ENCODE results near the gene MXRA8.

- TF ChIP-seq POLR2A (IDR thresholded peaks at IDR 0.05; ENCODE audit: extremely low read depth, insufficient read length): no peak
- TF ChIP-seq, protein P1, sequence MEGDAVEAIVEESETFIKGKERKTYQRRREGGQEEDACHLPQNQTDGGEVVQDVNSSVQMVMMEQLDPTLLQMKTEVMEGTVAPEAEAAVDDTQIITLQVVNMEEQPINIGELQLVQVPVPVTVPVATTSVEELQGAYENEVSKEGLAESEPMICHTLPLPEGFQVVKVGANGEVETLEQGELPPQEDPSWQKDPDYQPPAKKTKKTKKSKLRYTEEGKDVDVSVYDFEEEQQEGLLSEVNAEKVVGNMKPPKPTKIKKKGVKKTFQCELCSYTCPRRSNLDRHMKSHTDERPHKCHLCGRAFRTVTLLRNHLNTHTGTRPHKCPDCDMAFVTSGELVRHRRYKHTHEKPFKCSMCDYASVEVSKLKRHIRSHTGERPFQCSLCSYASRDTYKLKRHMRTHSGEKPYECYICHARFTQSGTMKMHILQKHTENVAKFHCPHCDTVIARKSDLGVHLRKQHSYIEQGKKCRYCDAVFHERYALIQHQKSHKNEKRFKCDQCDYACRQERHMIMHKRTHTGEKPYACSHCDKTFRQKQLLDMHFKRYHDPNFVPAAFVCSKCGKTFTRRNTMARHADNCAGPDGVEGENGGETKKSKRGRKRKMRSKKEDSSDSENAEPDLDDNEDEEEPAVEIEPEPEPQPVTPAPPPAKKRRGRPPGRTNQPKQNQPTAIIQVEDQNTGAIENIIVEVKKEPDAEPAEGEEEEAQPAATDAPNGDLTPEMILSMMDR (IDR thresholded peaks at IDR 0.05; ENCODE audit: low read depth, low read length): no peak
Observed at GRCh38 chr1:1318777-1319645, 39.3 kb downstream of the MXRA8 start.
